ENCODE results near the gene TTC28.
"Not testable (repeated sequence)": the region's sequence is repeated elsewhere in the genome, so short reads cannot be mapped to it uniquely, and the experiment has no call there.

TTC28 gene

DNA sequence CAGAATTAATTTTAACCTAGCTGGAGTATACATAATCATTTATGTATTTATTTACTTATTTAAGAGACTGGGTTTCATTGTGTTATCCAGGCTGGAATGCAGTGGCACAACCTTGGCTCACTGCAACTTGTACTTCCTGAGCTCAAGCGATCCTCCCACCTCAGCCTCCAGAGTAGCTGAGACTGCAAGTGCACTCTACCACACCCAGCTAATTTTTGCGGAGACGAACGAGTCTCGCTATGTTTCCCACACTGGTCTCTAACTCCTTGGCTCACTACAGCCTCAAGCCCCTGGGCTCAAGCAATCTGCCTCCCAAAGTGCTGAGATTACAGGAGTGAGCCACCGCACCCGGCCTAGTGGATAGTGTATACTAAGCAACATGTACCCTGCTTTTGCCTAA, 1.5 kb downstream of the TTC28 start:
- not testable (repeated sequence) for DNase-seq (ENCODE audit: low read depth, low spot score)

DNA sequence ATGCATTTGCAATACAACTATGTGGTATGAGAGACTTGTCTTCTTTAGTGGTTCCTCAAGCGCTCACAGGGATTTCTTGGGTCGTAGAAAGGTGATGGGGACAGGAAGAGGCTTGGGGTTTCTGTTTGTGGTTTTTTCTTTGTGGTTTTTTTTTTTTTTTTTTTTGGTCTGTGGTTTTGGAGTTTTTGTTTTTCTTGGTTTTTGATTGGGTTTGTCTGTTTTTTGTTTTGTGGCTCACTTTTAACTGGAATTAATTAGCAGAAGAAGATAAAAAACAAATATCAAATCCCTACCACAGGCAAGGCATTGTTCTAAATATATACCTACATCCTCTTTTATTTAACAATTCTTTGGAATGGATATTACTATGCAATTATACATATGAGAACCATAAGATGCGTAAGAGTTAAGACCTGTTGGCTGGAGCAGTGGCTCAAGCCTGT, 5.5 kb downstream of the TTC28 start:
- peak; percentile 44 for DNase-seq (ENCODE audit: low read depth, low spot score)

DNA sequence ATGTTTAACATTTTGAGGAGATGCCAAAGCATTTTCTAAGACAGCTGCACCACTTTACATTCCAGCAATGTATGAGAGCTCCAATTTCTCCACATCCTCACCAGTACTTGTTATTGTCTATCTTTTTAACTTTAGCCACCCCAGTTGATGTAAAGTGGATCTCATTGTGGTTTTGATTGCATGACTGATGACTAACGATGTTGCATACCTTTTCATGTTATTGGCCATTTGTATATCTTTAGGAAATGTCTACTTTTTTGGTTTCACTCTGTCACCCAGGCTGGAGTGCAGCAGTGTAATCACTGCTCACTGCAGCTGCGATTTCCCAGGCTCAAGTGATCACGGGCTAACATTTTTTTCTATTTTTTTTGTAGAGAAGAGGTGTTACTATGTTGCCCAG, 8.9 kb downstream of the TTC28 start:
- DNase-seq (ENCODE audit: low read depth, low spot score): no peak

DNA sequence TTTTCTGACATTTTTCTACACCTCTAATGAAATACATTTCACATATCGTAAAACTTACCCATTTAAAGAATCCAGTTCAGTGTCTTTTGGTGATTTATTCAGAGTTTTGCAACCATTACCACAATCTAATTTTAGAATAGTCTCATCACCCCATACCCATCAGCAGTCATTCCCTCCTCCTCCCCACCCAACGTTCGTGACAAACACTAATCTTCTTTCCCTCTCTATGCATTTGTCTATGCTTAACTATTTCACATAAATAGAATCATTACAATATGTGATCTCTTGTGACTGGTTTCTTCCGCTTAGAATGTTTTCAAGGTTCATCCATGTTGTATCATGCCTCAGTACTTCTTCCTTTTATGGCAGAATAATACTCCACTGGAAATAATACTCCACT, 9.5 kb downstream of the TTC28 start:
- no peak for DNase-seq (ENCODE audit: low read depth, low spot score)

DNA sequence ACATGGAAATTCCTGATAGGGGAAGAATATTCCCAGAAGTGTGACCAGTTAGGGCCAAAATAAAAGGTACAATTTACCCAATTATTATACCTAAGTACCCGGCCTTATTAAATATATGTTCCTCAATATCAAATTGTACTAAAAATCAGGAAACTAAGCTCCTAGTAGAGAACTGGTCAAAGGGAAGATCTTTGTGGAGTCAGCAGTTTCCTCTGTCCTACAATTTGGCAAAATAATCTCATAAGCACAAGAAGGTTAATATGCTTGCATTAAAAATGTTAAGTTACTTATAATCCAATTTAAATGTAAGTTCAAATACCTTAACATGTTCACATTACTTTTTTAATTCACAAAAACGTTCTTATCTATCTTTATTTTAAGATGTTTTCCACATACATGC, 10.3 kb downstream of the TTC28 start:
- DNase-seq (ENCODE audit: low read depth, low spot score): no peak

DNA sequence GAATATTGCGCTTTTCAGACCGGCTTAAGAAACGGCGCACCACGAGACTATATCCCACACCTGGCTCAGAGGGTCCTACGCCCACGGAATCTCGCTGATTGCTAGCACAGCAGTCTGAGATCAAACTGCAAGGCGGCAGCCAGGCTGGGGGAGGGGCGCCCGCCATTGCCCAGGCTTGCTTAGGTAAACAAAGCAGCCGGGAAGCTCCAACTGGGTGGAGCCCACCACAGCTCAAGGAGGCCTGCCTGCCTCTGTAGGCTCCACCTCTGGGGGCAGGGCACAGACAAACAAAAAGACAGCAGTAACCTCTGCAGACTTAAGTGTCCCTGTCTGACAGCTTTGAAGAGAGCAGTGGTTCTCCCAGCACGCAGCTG, 16.1 kb downstream of the TTC28 start:
- DNase-seq (ENCODE audit: low read depth, low spot score): not testable (repeated sequence)

DNA sequence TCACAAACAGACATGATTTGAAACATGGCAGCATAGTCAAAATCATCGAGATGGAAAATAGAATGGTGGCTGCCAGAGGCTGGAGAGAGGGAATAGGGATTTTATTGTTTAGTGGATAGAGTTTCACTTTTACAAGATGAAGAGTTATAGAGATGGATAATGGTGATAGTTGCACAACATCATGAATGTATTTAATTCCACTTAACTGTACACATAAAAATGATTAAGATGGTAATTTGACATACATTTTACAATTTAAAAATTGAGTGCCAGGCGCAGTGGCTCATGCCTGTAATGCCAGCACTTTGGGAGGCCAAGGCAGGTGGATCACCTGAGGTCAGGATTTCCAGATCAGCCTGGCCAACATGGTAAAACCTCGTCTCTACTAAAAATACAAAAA, 21.2 kb downstream of the TTC28 start:
- no peak for DNase-seq (ENCODE audit: low read depth, low spot score)

DNA sequence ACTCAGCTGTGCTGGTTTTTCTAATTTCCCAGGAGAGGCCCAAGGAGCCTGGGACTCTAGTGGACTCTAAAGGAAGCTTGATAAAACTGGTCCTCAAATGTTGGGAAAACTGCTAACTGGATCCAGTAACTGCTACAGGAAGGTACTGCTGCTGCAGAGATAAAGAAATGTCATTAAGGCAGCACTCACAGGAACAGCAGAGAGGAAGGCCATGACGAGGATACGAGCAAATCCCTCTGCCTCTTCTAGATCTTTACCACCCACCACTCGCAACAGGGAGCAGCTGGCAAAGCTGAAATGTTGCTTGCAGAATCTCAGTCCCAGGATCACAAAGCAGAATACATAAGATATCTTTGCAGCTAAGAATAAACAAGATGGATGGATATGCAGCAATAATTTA, 23.5 kb downstream of the TTC28 start:
- no peak for DNase-seq (ENCODE audit: low read depth, low spot score)

DNA sequence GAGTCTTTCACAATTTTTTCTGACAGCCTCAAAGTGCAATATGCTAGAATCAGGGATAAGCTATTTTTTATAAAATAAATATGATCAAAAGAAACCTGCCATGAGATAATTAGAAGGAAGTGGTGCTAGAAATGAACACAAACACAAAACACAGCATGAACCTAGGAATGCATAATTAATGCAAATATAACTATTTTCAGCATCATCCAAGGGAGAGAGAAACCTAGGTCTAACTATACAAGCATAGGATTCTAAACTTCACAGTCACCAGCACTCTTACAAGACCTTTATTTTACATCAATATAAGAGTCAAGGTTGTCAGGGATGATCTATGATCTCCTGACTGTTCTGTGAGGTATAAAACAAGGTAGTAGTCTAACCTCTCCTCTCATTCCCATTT, 29.2 kb downstream of the TTC28 start:
- no peak for DNase-seq (ENCODE audit: low read depth, low spot score)

DNA sequence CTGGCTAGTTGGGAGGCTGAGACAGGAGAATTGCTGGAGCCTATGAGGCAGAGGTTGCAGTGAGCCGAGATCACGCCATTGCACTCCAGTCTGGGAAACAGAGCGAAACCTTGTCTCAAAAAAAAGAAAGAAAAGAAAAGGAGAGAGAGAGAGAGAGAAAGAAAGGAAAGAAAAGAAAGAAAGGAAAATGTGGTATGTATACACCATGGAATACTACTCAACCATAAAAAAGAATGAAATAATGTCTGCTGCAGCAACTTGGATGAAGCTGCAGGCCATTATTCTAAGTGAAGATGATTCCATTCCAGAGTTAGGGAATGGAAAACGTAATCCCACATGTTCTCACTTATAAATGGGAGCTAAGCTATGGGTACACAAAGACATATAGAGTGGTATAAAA, 30.8 kb downstream of the TTC28 start:
- DNase-seq (ENCODE audit: low read depth, low spot score): no peak

DNA sequence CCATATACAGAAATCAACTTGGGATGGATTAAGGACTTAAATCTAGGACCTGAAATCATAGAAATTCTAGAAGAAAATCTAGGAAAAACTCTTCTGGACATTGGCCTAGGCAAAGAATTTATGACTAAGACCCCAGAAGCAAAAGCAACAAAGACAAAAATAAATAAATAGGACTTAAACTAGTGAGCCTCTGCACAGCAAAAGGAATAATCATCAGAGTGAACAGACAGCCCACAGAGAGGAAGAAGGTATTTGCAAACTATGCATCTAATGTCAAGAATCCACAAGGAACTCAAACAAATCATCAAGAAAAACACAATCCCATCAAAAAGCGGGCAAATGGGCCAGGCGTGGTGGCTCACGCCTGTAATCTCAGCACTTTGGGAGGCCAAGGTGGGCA, 32.4 kb downstream of the TTC28 start:
- DNase-seq (ENCODE audit: low read depth, low spot score): peak; percentile 2

DNA sequence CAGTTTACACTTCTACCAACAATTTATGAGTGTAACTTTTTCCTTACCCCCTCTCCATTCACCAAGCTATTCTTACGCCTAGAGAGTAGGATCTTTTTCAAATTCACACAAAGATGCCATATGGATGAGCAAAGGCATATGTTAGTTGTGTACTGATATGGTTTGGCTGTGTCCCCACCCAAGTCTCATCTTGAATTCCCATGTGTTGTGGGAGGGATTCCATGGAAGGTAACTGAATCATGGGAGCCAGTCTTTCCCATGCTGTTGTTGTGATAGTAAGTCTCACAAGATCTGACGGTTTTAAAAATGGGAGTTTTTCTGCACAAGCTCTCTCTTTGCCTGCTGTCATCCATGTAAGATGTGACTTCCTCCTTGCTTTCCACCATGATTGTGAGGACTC, 40.3 kb downstream of the TTC28 start:
- no peak for DNase-seq (ENCODE audit: low read depth, low spot score)

DNA sequence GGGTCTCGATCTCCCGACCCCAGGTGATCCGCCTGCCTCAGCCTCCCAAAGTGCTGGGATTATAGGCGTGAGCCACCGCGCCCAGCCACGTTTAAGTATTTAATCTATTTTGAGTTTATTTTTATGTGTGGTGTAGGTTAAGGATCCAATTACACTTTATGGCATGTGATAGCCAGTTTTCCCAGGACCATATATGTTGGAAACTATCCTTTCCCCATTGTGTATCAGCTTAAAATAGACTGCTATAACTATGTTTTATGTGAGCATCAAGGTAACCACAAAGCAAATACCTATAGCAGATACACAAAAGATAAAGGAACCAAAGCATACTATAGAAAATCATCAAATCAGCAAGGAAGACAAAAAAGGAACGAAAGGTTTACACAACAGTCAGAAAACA, 42.4 kb downstream of the TTC28 start:
- DNase-seq (ENCODE audit: low read depth, low spot score): no peak

DNA sequence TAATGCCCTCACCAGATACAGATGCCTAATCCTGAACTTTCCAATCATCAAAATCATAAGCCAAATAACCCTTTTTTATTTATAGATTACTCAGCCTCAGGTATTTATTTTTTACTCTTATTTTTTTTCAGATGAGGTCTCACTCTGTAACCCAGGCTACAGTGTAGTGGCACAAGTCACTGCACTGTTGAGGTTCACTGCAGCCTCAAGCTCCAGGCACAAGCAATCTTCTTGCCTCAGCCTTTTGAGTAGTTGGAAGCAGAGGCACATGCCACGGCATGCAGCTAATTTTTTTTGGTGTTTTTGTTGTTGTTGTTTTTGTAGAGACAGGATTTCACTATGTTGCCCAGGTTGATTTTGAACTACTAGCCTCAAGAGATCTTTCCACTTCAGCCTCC, 49.5 kb downstream of the TTC28 start:
- DNase-seq (ENCODE audit: low read depth, low spot score): no peak

DNA sequence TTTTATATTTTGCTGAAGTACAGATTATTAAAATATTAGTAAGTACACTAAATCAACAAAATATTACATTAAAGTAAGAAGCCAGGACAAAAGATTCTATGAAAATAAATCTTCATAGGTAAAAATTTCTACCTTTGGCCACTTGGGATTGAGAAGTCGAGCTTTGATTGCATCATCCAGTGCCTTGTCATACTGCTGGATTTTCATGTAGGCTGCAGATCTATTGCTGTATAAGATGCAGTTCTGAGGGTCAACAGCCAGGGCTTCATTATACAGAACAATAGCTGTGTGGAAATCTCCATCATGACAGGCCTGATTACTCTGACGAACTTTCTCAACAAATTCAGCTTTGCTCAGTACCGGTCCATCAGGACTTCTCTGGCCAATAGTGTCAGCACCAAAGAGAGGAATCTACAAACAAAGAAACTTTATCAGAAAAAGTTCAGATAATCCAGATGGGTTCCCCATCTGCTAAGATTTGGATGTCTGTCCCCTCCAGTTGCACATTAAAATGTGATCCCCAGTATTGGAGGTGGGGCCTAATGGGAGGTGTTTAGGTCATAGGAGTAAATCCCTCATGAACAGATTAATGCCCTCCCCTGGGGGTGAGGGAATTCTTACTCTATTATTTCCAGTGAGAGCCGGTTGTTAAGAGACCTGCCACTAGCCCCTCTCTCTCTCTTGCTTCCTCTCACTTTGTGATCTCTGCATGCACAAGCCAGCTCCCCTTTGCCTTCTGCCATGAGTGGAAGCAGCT, 50.0 kb downstream of the TTC28 start:
- no peak for DNase-seq (ENCODE audit: low read depth, low spot score)

DNA sequence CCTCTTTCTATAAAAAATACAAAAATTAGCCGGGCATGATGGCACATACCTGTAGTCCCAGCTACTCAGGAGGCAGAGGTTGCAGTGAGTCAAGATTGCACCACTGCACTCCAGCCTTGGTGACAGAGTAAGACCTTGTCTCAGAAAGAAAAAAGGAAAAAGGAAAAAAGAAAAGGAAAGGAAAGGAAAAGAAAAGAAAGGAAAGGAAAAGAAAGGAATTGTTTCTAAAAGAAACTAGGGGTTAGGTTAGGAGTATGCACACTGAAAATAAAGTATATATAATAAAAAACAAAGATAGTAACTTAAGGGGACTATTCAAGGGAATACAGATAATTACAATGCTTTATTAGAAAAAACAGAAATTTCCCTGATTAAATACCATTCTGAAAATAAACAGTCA, 50.9 kb downstream of the TTC28 start:
- DNase-seq (ENCODE audit: low read depth, low spot score): no peak

DNA sequence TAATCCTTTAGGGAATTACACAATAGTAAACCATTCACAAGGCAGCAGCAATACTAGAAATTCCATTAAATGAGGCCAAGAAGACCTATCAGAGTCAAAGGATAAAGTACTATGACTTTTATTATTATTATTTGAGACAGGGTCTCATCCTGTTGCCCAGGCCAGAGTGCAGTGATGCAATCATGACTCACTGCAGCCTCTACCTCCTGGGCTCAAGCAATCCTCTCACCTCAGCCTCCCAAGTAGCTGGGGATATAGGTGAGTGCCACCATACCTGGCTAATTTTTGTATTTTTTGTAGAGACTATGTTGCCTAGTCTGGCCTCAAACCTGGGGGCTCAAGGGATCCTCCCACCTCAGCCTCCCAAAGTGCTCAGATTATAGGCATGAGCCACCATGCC, 51.8 kb downstream of the TTC28 start:
- no peak for DNase-seq (ENCODE audit: low read depth, low spot score)

DNA sequence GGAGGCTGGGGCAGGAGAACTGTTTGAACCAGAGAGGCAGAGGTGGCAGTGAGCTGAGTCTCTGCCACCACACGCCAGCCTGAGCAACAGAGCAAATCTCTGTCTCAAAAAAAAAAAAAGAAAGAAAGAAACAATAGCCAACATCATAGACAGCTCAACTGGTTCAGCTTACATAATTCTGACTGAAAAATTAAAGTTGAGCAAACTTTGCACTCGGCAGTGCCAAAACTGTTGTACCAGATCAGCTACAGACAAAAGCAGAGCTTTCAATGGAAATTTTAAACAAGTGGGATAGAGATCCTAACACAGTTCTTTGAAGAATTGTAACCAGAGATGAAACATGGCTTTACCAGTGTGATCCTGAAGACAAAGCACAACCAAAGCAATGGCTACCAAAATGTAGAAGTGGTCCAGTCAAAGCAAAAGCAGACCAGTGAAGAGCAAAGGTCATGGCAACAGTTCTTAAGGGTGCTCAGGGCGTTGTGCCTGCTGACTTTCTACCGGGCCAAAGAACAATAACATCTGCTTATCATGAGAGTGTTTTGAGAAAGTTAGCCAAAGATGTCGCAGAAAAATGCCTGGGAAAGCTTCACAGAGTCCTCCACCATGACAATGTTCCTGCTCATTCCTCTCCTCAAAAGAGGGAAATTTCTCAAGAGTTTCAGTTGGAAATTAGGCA, 59.3 kb downstream of the TTC28 start:
- DNase-seq (ENCODE audit: low read depth, low spot score): no peak

DNA sequence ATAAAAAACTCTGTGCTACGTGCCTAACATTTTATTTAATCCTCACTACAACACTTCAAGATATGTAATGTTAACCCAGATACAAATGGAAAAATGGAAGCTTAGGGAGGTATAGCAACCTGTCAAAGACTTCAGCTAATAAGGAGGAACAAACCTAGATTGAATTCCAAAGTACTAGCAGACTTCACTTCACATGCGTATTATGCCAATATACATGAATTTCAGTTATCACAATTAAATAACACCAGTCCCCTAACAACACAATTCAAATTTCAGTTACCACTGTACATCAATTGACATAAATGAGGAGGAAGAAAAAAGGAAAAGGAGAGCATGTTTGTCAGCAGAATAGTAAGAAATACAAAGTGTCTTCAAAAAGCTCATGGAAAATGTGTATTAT, 60.4 kb downstream of the TTC28 start:
- no peak for DNase-seq (ENCODE audit: low read depth, low spot score)

DNA sequence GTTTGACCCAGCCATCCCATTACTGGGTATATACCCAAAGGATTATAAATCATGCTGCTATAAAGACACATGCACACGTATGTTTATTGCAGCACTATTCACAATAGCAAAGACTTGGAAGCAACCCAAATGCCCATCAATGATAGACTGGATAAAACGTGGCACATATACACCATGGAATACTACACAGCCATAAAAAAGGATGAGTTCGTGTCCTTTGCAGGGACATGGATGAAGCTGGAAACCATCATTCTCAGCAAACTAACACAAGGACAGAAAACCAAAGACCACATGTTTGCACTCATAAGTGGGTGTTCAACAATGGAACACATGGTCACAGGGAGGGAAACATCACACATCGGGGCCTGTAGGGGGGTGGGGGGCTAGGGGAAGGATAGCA, 64.2 kb downstream of the TTC28 start:
- DNase-seq (ENCODE audit: low read depth, low spot score): not testable (repeated sequence)

DNA sequence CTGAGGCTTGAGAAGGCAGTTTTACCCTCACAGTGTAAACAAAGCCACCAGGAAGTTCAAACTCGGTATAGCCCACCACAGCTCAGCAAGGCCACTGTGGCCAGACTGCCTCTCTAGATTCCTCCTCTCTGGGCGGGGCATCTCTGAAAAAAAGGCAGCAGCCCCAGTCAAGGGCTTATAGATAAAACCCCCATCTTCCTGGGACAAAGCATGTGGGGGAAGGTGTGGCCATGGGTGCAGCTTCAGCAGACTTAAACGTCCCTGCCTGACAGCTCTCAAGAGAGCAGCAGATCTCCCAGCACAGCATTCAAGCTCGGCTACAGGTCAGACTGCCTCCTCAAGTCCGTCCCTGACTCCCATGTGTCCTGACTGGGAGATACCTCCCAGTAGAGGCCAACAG, 69.7 kb downstream of the TTC28 start:
- DNase-seq (ENCODE audit: low read depth, low spot score): no peak

DNA sequence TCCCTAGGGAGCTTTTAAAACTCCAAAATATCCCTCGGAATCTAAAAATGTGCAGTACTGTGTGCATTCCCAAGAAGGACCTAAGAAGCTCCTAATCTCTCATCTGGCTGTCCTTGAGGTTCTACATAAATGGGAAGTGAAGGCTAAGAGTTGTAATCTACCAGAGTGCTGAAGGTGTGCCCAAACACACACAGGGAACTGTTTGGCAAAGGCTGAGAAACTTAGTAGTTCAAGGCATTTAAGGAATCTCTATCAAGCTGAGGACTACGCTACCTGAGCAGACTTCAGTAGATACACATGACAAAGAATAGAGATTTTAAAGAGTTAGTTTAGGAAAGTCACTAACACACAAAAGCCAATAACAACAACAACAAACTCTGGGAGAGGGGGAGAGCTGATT, 71.1 kb downstream of the TTC28 start:
- DNase-seq (ENCODE audit: low read depth, low spot score): no peak

DNA sequence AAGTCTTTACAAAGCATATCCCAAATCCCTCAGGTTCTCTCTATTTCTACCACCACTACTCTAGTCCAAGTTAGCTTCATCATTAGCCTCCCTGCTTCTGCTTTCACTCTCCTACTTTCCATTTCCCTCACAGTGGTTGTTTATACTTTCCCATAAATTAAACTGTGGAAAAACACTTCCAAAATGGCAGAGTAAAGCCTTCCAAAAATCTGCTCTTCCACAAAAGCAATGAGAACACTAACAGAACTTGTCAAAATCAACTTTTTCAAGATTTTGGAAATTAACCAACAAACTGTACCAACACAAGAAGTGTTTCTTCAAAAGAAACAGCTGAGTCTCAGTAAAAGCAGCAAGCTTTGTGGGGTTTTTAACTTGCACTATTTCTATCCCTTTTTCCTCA, 71.8 kb downstream of the TTC28 start:
- no peak for DNase-seq (ENCODE audit: low read depth, low spot score)

Measured in astrocyte of the hippocampus (primary cell).